Thoracic aorta (tissue), 2 donors: ENCODE measurements around the gene ARHGEF28. TPM values are rescaled to one million over a fixed set of nuclear protein-coding genes. Genes with fewer than 3 reads are reported as not detected.

Source experiments
- ATAC-seq: fragments of 150-250 bp; one replicate; pipeline ENCODE4 v1.8.0; 2017; ENCODE audit warnings: low read depth; ENCODE audit not compliant: insufficient number of reproducible peaks, low FRiP score
- DNase-seq: peaks from one replicate; pipeline ENCODE4 v3.0.0-alpha.2; 2020; ENCODE audit warnings: low spot score
- H3K27ac ChIP-seq, 2 donors: fragments of 200-600 bp; sonication (generic); 1 replicate in 1 of 2; 2 replicates in 1 of 2; pipeline ENCODE4 v1.5.1; 2016; ENCODE audit warnings: mild to moderate bottlenecking in 2 of 2, moderate library complexity in 2 of 2
- H3K27me3 ChIP-seq: fragments of 200-600 bp; sonication (generic); replicated peaks from 2 replicates; pipeline ENCODE4 v1.6.0; 2016; ENCODE audit warnings: mild to moderate bottlenecking; ENCODE audit not compliant: insufficient read depth
- H3K36me3 ChIP-seq: fragments of 200-600 bp; sonication (generic); one replicate; pipeline ENCODE4 v1.5.1; 2016
- H3K4me1 ChIP-seq, 2 donors: fragments of 200-600 bp; sonication (generic); 1 replicate in 1 of 2; 2 replicates in 1 of 2; pipeline versions ENCODE4 v1.5.1 to v1.6.0; 2016; ENCODE audit warnings: low read depth in 2 of 2, mild to moderate bottlenecking in 1 of 2; ENCODE audit not compliant: control insufficient read depth in 1 of 2
- H3K4me3 ChIP-seq: fragments of 200-600 bp; sonication (generic); 2 replicates; pipeline ENCODE4 v1.5.1; 2016; ENCODE audit warnings: mild to moderate bottlenecking
- H3K9me3 ChIP-seq: fragments of 200-600 bp; sonication (generic); 2 replicates; pipeline ENCODE4 v1.5.1; 2016
- total RNA-seq, 2 donors: library from RNA; depleted of rRNA; stranded (reverse); fragments of >200 nt; gene quantifications; one replicate each; pipeline versions ENCODE4 v1.1.0 to v1.2.3, GENCODE V29; 2016
- TF ChIP-seq, protein P1 (sequence below): fragments of 200-600 bp; sonication (generic); IDR thresholded peaks from one replicate; pipeline ENCODE4 v1.5.1; 2019; ENCODE audit warnings: antibody characterized with exemption

The ARHGEF28 gene
- total RNA-seq, 2 donors from 2014 or later: 35.5 to 40.8 TPM

DNA sequence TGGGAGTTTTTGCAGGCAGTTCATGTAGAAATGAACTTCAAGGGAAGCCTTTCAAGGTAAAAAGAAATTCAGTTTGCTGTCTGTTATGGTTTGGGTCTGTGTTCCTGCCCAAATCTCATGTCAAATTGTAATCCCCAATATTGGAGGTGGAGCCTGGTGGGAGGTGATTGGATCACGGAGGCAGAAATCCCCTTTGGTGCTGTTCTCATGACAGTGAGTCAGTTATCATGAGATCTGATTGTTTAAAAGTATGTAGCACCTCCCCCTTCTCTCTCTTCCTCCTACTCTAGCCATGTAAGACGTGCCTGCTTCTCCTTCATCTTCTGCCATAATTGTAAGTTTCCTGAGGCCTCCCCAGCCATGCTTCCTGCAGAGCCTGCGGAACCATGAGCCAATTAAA is 341.4 kb downstream of the ARHGEF28 start:
- Histone ChIP-seq H3K27me3 (no peaks in the 10 kb centered on the region), H3K4me1 (peaks cover 0 to 14% of the 10 kb centered on the region in 2 donors), H3K9me3 (no peaks in the 10 kb centered on the region), H3K4me3 (no peak overlapping the region), H3K36me3 (no peaks in the 10 kb centered on the region), H3K27ac (no peak overlapping the region)
- TF ChIP-seq, protein P1, sequence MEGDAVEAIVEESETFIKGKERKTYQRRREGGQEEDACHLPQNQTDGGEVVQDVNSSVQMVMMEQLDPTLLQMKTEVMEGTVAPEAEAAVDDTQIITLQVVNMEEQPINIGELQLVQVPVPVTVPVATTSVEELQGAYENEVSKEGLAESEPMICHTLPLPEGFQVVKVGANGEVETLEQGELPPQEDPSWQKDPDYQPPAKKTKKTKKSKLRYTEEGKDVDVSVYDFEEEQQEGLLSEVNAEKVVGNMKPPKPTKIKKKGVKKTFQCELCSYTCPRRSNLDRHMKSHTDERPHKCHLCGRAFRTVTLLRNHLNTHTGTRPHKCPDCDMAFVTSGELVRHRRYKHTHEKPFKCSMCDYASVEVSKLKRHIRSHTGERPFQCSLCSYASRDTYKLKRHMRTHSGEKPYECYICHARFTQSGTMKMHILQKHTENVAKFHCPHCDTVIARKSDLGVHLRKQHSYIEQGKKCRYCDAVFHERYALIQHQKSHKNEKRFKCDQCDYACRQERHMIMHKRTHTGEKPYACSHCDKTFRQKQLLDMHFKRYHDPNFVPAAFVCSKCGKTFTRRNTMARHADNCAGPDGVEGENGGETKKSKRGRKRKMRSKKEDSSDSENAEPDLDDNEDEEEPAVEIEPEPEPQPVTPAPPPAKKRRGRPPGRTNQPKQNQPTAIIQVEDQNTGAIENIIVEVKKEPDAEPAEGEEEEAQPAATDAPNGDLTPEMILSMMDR: no peak
- DNase-seq (no peak), ATAC-seq (no peak)

DNA sequence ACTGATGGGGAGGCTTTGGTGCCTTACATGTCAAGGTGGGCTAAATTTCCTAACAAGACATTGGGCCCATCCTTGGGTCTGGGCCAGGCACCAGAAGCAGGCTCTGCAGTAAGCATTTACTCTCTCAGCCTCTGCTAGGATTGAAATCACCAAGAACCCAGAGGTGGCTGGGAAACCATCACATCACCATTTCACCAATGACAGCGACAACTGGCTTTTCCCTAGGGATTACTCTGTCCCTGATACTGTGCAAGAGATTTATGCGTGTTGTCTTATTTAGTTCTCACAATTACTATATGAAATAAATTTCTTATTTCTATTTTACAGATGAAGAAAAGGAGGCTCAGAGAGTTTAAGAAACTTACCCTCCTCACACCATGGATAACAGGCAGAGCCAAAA is 342.2 kb downstream of the ARHGEF28 start:
- no peaks in the 10 kb centered on the region for H3K36me3 ChIP-seq
- no peak overlapping the region for H3K27ac ChIP-seq
- TF ChIP-seq, protein P1: no peak
- H3K9me3 ChIP-seq: no peaks in the 10 kb centered on the region
- no peak overlapping the region for H3K4me3 ChIP-seq
- no peaks in the 10 kb centered on the region for H3K27me3 ChIP-seq
- peaks cover 0 to 14% of the 10 kb centered on the region in 2 donors for H3K4me1 ChIP-seq
- no peak for DNase-seq
- ATAC-seq: no peak

DNA sequence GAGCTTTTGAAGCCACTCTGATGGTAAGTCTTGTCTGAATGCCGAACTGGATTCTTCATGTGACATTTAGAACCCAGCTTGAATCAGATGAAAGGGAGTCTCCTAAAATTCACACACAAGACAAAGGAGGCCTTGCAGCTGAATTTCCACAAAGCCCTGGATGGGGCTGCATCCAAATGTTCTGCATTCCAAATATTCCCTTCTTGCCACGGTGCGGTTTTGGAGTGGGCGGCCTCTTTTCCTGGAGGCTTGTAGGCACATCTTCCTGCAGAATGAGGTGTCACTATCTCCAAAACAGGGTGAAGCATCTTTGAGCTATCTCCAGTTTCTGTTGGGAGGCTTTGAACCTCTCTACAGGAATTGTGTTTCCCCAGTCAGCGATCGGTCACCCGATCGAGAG is 342.7 kb downstream of the ARHGEF28 start:
- H3K9me3 ChIP-seq: no peaks in the 10 kb centered on the region
- no peak overlapping the region for H3K27ac ChIP-seq
- no peak for ATAC-seq
- TF ChIP-seq, protein P1: no peak
- H3K4me3 ChIP-seq: no peak overlapping the region
- no peak for DNase-seq
- H3K4me1 ChIP-seq: peaks cover 0 to 14% of the 10 kb centered on the region in 2 donors
- no peaks in the 10 kb centered on the region for H3K36me3 ChIP-seq
- no peaks in the 10 kb centered on the region for H3K27me3 ChIP-seq

DNA sequence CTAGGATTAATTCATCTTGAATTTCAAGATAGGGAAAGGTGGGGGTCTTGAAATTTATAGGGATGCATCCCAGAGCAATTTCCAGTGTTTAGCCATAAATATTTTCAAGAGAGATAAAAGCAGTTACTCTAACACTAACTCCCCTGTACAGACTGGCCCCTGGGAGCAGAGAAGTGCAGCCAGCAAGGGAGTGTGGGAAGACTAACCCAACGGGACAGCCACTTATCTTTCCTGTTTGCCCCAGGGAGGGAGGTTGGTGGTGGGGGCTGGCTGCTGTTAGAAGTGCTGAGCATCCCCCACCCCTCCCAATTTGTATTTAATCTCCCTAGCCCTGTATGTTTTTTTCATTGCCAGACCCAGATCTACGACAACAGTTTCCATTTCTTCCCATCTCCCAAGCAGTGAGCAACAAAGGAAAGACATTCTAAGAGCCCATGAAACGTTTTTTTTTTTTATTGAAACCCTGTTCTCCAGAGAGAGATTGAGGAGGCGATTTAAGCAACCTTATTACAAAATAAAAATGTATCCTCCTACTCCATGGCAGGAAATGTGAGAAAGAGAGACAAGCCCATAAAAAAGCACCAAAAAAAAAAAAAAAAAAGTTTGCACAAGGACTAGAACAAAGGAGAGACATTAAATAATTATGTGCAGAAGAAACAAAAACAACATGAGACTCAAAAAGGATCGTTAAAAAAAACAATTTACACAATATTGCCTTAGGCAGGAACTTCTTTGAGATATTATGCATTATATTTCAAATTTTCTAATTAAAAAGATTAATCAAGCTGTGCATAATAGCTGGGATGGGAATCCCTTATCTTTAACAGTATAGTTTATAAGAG is 343.4 kb downstream of the ARHGEF28 start:
- ATAC-seq: no peak
- TF ChIP-seq, protein P1: no peak

DNA sequence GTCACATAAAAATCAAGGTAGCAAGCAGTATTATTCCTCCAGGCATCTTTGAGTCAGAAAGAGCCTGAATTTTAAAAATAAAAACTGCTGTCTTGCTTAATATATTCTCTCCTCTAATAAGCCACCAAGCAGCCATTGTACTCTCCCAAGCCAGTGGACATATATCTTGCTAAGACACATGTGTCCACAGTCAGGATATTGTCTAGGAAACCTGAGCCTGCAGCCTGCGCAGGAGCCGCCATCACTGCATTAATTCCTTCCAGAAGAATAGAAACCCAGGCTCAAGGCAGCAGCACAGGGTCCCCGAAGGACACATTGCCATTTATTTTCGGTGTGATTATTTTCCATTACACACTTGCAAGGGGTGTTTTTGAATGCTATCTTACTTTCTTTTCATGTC is 345.3 kb downstream of the ARHGEF28 start:
- Histone ChIP-seq H3K27me3 (no peaks in the 10 kb centered on the region), H3K27ac (no peak overlapping the region), H3K9me3 (no peaks in the 10 kb centered on the region), H3K36me3 (no peaks in the 10 kb centered on the region), H3K4me3 (no peak overlapping the region), H3K4me1 (peaks cover 0 to 10% of the 10 kb centered on the region in 2 donors)
- ATAC-seq (no peak), DNase-seq (no peak)
- TF ChIP-seq, protein P1: no peak

More for the DNA sequence above, 343.4 kb downstream of the ARHGEF28 start:
- Histone ChIP-seq H3K4me3 (no peak overlapping the region), H3K9me3 (no peaks in the 10 kb centered on the region), H3K27me3 (no peaks in the 10 kb centered on the region), H3K4me1 (peaks cover 0 to 14% of the 10 kb centered on the region in 2 donors), H3K36me3 (no peaks in the 10 kb centered on the region), H3K27ac (no peak overlapping the region)
- DNase-seq: no peak
